Gastrocnemius medialis (tissue), 4 donors: ENCODE data around the gene ASIC4.

Source experiments
- CTCF ChIP-seq, 5 experiments: fragments of 450-650 bp in 3 of 5; fragments of 200-600 bp in 2 of 5; sonication (generic) in 2 of 5; IDR thresholded peaks in 4 of 5; conservative IDR thresholded peaks in 1 of 5; 1 replicate in 4 of 5; 2 replicates in 1 of 5; pipeline ENCODE4 v1.5.1; 2016 to 2019; ENCODE audit warnings: antibody characterized with exemption in 5 of 5, mild to moderate bottlenecking in 3 of 5, moderate library complexity in 3 of 5
- POLR2A ChIP-seq, 2 donors: fragments of 450-650 bp; IDR thresholded peaks; one replicate each; pipeline ENCODE4 v1.6.1; 2017; ENCODE audit warnings: antibody characterized with exemption in 2 of 2, mild to moderate bottlenecking in 2 of 2, moderate library complexity in 2 of 2

- TF ChIP-seq POLR2A (IDR thresholded peaks at IDR 0.05) (no peak), CTCF (IDR thresholded peaks at IDR 0.05 in 4 of 5, conservative IDR thresholded peaks at IDR 0.05 in 1 of 5) (no peak)
Observed at GRCh38 chr2:219476652-219477151, 37.6 kb upstream of the ASIC4 start.
